Mesenchymal stem cell (in vitro differentiated cells and primary cell): ENCODE data around the gene CCNDBP1.
A peak's percentile ranks its signal among the peaks of the same experiment; 100 is the strongest.

ENCODE experiments used
- DNase-seq: peaks from one replicate; pipeline ENCODE4 v3.0.0-alpha.2; 2013
- H2AFZ ChIP-seq: one replicate; pipeline ENCODE4 v1.6.1; 2013; ENCODE audit warnings: low read depth, mild to moderate bottlenecking, control low read depth, inconsistent platforms, low read length, moderate library complexity
- H2AK5ac ChIP-seq: 2 replicates; pipeline ENCODE4 v1.6.1; 2013; ENCODE audit warnings: low read length, moderate library complexity, mild to moderate bottlenecking, inconsistent platforms; ENCODE audit not compliant: severe bottlenecking
- H2BK120ac ChIP-seq: one replicate; pipeline ENCODE4 v1.6.1; 2013; ENCODE audit warnings: low read depth, mild to moderate bottlenecking, inconsistent platforms, low read length, moderate library complexity
- H2BK12ac ChIP-seq, 2 experiments: one replicate each; pipeline ENCODE4 v1.6.1; 2013; ENCODE audit warnings: inconsistent platforms in 2 of 2, low read length in 2 of 2, mild to moderate bottlenecking in 2 of 2, moderate library complexity in 2 of 2, control low read depth in 1 of 2
- H2BK15ac ChIP-seq: one replicate; pipeline ENCODE4 v1.6.1; 2013; ENCODE audit warnings: mild to moderate bottlenecking, low read depth, inconsistent platforms; ENCODE audit not compliant: poor library complexity, severe bottlenecking
- H2BK5ac ChIP-seq: 2 replicates; pipeline ENCODE4 v1.6.1; 2013; ENCODE audit warnings: low read depth, mild to moderate bottlenecking, low read length, control low read depth, inconsistent platforms; ENCODE audit not compliant: poor library complexity, severe bottlenecking
- H3K14ac ChIP-seq, 2 experiments: one replicate each; pipeline ENCODE4 v1.6.1; 2013; ENCODE audit warnings: inconsistent platforms in 2 of 2, low read length in 2 of 2, control low read depth in 1 of 2, mild to moderate bottlenecking in 1 of 2, moderate library complexity in 1 of 2
- H3K18ac ChIP-seq, 2 experiments: one replicate each; pipeline ENCODE4 v1.6.1; 2013; ENCODE audit warnings: inconsistent platforms in 2 of 2, low read length in 2 of 2, control low read depth in 1 of 2, low read depth in 1 of 2, mild to moderate bottlenecking in 1 of 2
- H3K23ac ChIP-seq, 2 experiments: one replicate each; pipeline ENCODE4 v1.6.1; 2013; ENCODE audit warnings: inconsistent platforms in 2 of 2, low read length in 2 of 2, mild to moderate bottlenecking in 2 of 2, moderate library complexity in 2 of 2, control low read depth in 1 of 2
- H3K27ac ChIP-seq: 2 replicates; pipeline ENCODE4 v1.5.1; 2013; ENCODE audit warnings: mild to moderate bottlenecking, moderate library complexity, low read length, control low read depth, inconsistent platforms; ENCODE audit not compliant: poor library complexity, severe bottlenecking
- H3K27me3 ChIP-seq, 2 experiments: 2 replicates each; pipeline versions ENCODE4 v1.6.1 to v1.7.0; 2013; ENCODE audit warnings: low read length in 2 of 2, mild to moderate bottlenecking in 2 of 2, moderate library complexity in 2 of 2, control low read depth in 1 of 2, inconsistent platforms in 1 of 2; ENCODE audit not compliant: control insufficient read depth in 1 of 2, insufficient read depth in 1 of 2
- H3K36me3 ChIP-seq, 2 experiments: 2 replicates each; pipeline versions ENCODE4 v1.6.1 to v1.7.0; 2013; ENCODE audit warnings: low read length in 2 of 2, control low read depth in 1 of 2, inconsistent platforms in 1 of 2, low read depth in 1 of 2, mild to moderate bottlenecking in 1 of 2; ENCODE audit not compliant: insufficient read depth in 2 of 2, control insufficient read depth in 1 of 2
- H3K4ac ChIP-seq, 2 experiments: one replicate each; pipeline ENCODE4 v1.6.1; 2013; ENCODE audit warnings: inconsistent platforms in 2 of 2, low read length in 2 of 2, mild to moderate bottlenecking in 2 of 2, moderate library complexity in 2 of 2, control low read depth in 1 of 2, low read depth in 1 of 2
- H3K4me1 ChIP-seq: 2 replicates; pipeline ENCODE4 v1.6.1; 2013; ENCODE audit warnings: low read depth, low read length, control low read depth; ENCODE audit not compliant: control insufficient read depth, insufficient read depth
- H3K4me2 ChIP-seq: 2 replicates; pipeline ENCODE4 v1.6.1; 2013; ENCODE audit warnings: low read length, mild to moderate bottlenecking, inconsistent platforms; ENCODE audit not compliant: poor library complexity, severe bottlenecking
- H3K4me3 ChIP-seq, 2 experiments: 2 replicates each; pipeline versions ENCODE4 v1.5.1 to v1.7.0; 2013; ENCODE audit warnings: low read length in 2 of 2, mild to moderate bottlenecking in 2 of 2, control low read depth in 1 of 2, low read depth in 1 of 2; ENCODE audit not compliant: insufficient read depth in 1 of 2
- H3K79me1 ChIP-seq: replicated peaks from 2 replicates; pipeline ENCODE4 v1.6.1; 2013; ENCODE audit warnings: mild to moderate bottlenecking, control low read depth, low read length, inconsistent platforms; ENCODE audit not compliant: poor library complexity, severe bottlenecking
- H3K9ac ChIP-seq: 2 replicates; pipeline ENCODE4 v1.7.0; 2013; ENCODE audit warnings: mild to moderate bottlenecking, low read length, moderate library complexity
- H3K9me3 ChIP-seq: 2 replicates; pipeline ENCODE4 v1.7.0; 2013; ENCODE audit warnings: mild to moderate bottlenecking, low read length; ENCODE audit not compliant: control insufficient read depth
- H4K8ac ChIP-seq: one replicate; pipeline ENCODE4 v1.6.1; 2013; ENCODE audit warnings: inconsistent platforms, mild to moderate bottlenecking, low read length, moderate library complexity
- H4K91ac ChIP-seq: one replicate; pipeline ENCODE4 v1.6.1; 2013; ENCODE audit warnings: mild to moderate bottlenecking, low read length, inconsistent platforms
- WGBS: methylation state at CpG from one replicate; pipeline ENCODE4 v1.1.7; 2013; ENCODE audit warnings: mixed read lengths; 5-methylcytosine and 5-hydroxymethylcytosine counted together

CCNDBP1 gene

GRCh38 chr15:43206054-43206453 lies 20.9 kb downstream of the CCNDBP1 start:
- Histone ChIP-seq H3K27ac (no peak overlapping the region), H3K18ac (no peak overlapping the region), H3K79me1 (no peaks in the 10 kb centered on the region), H4K8ac (no peak overlapping the region), H3K36me3 (no peaks in the 10 kb centered on the region), H3K14ac (no peak overlapping the region), H2AFZ (no peak overlapping the region), H2BK12ac (no peak overlapping the region), H3K4ac (no peak overlapping the region), H3K4me2 (no peak overlapping the region), H3K4me3 (no peak overlapping the region), H3K9ac (no peak overlapping the region), H2BK5ac (no peak overlapping the region), H4K91ac (no peak overlapping the region), H3K23ac (peak overlapping the region in 1 of 2 experiments; percentile 14), H3K9me3 (no peaks in the 10 kb centered on the region), H3K27me3 (peaks cover 53 to 58% of the 10 kb centered on the region in 2 experiments), H2BK120ac (no peak overlapping the region), H3K4me1 (peaks cover 4% of the 10 kb centered on the region), H2AK5ac (no peak overlapping the region), H2BK15ac (no peak overlapping the region)
- 72% methylated on average over 5 of the region's 5 CpGs for WGBS
- no peak for DNase-seq

- Histone ChIP-seq H2BK15ac (no peak overlapping the region), H3K79me1 (no peaks in the 10 kb centered on the region), H3K4me3 (no peak overlapping the region), H3K18ac (no peak overlapping the region), H2BK5ac (no peak overlapping the region), H3K23ac (peak overlapping the region in 1 of 2 experiments; percentile 77), H3K27ac (no peak overlapping the region), H3K4me2 (no peak overlapping the region), H2BK120ac (no peak overlapping the region), H4K91ac (no peak overlapping the region), H2AFZ (no peak overlapping the region), H3K9me3 (no peaks in the 10 kb centered on the region), H3K36me3 (no peaks in the 10 kb centered on the region), H3K9ac (no peak overlapping the region), H4K8ac (no peak overlapping the region), H3K27me3 (peaks cover 53 to 64% of the 10 kb centered on the region in 2 experiments), H3K4ac (no peak overlapping the region), H3K14ac (no peak overlapping the region), H2AK5ac (no peak overlapping the region), H2BK12ac (no peak overlapping the region), H3K4me1 (peaks cover 4% of the 10 kb centered on the region)
- 85% methylated on average over 9 of the region's 9 CpGs for WGBS
- no peak for DNase-seq
Observed at GRCh38 chr15:43207024-43207423, 21.8 kb downstream of the CCNDBP1 start.

GRCh38 chr15:43208052-43209002 lies 23.1 kb downstream of the CCNDBP1 start:
- peak overlapping the region in 1 of 2 experiments; percentile 67 for H3K23ac ChIP-seq
- H3K79me1 ChIP-seq, result no peaks in the 10 kb centered on the region
- H2AK5ac ChIP-seq, result no peak overlapping the region
- WGBS, result 79% methylated on average over 22 of the region's 23 CpGs
- no peak overlapping the region for H3K4ac ChIP-seq
- H3K9me3 ChIP-seq, result no peaks in the 10 kb centered on the region
- H4K8ac ChIP-seq, result no peak overlapping the region
- H3K18ac ChIP-seq, result no peak overlapping the region
- H3K4me3 ChIP-seq, result no peak overlapping the region
- H3K27ac ChIP-seq, result no peak overlapping the region
- H3K4me1 ChIP-seq, result peaks cover 4% of the 10 kb centered on the region
- H3K14ac ChIP-seq, result no peak overlapping the region
- H3K9ac ChIP-seq, result no peak overlapping the region
- H2BK15ac ChIP-seq, result no peak overlapping the region
- H2BK12ac ChIP-seq, result no peak overlapping the region
- H3K27me3 ChIP-seq, result peaks cover 61 to 73% of the 10 kb centered on the region in 2 experiments
- no peaks in the 10 kb centered on the region for H3K36me3 ChIP-seq
- H2BK5ac ChIP-seq, result no peak overlapping the region
- H2BK120ac ChIP-seq, result no peak overlapping the region
- DNase-seq, result no peak
- no peak overlapping the region for H4K91ac ChIP-seq
- H3K4me2 ChIP-seq, result no peak overlapping the region
- no peak overlapping the region for H2AFZ ChIP-seq

GRCh38 chr15:43209059-43209824 lies 24.0 kb downstream of the CCNDBP1 start:
- H2BK15ac ChIP-seq, result no peak overlapping the region
- 82% methylated on average over 12 of the region's 13 CpGs for WGBS
- no peak overlapping the region for H3K27ac ChIP-seq
- H3K4me1 ChIP-seq, result peaks cover under 1% of the 10 kb centered on the region
- no peak overlapping the region for H3K4me3 ChIP-seq
- H2AK5ac ChIP-seq, result no peak overlapping the region
- DNase-seq, result no peak
- no peak overlapping the region for H3K4ac ChIP-seq
- H3K4me2 ChIP-seq, result no peak overlapping the region
- no peak overlapping the region for H3K14ac ChIP-seq
- H3K23ac ChIP-seq, result no peak overlapping the region
- no peak overlapping the region for H2BK12ac ChIP-seq
- H3K79me1 ChIP-seq, result no peaks in the 10 kb centered on the region
- H3K36me3 ChIP-seq, result no peaks in the 10 kb centered on the region
- no peak overlapping the region for H3K9ac ChIP-seq
- H3K27me3 ChIP-seq, result peaks cover 69 to 82% of the 10 kb centered on the region in 2 experiments
- H2AFZ ChIP-seq, result no peak overlapping the region
- no peak overlapping the region for H4K91ac ChIP-seq
- peak overlapping the region; percentile 5 for H4K8ac ChIP-seq
- no peak overlapping the region for H3K18ac ChIP-seq
- no peak overlapping the region for H2BK5ac ChIP-seq
- no peaks in the 10 kb centered on the region for H3K9me3 ChIP-seq
- no peak overlapping the region for H2BK120ac ChIP-seq
